Measurements from ENCODE around the gene ARMCX5.

ARMCX5 gene

GRCh38 chrX:102599084-102599950, at the start of gene ARMCX5:
Gene ARMCX5 (plus strand): TSS chrX:102599515. CDS start chrX:102602142, 2,627 bp downstream.
- CTCF ChIA-PET = no interaction called here
- POLR2A ChIA-PET (ENCODE audit: low non-redundant PET) = no interaction called here
- DNase-seq (ENCODE audit: low spot score) = peak; percentile 69
- no peak for TF ChIP-seq CTCF (conservative IDR thresholded peaks at IDR 0.05; ENCODE audit: low read depth)
- peak within 1 kb of the TSS; percentile 66 for H3K27ac ChIP-seq

GRCh38 chrX:102558607-102559006, 40.7 kb upstream of the ARMCX5 start:
- CTCF ChIA-PET = no interaction called here
- no peak for DNase-seq (ENCODE audit: low spot score)
- POLR2A ChIA-PET (ENCODE audit: low non-redundant PET) = no interaction called here
- no peak overlapping the region for H3K27ac ChIP-seq
- TF ChIP-seq CTCF (conservative IDR thresholded peaks at IDR 0.05; ENCODE audit: low read depth) = no peak

GRCh38 chrX:102560423-102561068, 38.8 kb upstream of the ARMCX5 start:
- CTCF ChIA-PET = no interaction called here
- no peak for DNase-seq (ENCODE audit: low spot score)
- TF ChIP-seq CTCF (conservative IDR thresholded peaks at IDR 0.05; ENCODE audit: low read depth) = no peak
- no peak overlapping the region for H3K27ac ChIP-seq
- POLR2A ChIA-PET (ENCODE audit: low non-redundant PET) = no interaction called here

GRCh38 chrX:102580891-102581290, 18.4 kb upstream of the ARMCX5 start:
- DNase-seq (ENCODE audit: low spot score) = no peak
- ChIA-PET POLR2A (ENCODE audit: low non-redundant PET) (no interaction called here), CTCF (no interaction called here)
- no peak overlapping the region for H3K27ac ChIP-seq
- no peak for TF ChIP-seq CTCF (conservative IDR thresholded peaks at IDR 0.05; ENCODE audit: low read depth)

- ChIA-PET CTCF (no interaction called here), POLR2A (ENCODE audit: low non-redundant PET) (no interaction called here)
- no peak for TF ChIP-seq CTCF (conservative IDR thresholded peaks at IDR 0.05; ENCODE audit: low read depth)
- H3K27ac ChIP-seq = no peak overlapping the region
- no peak for DNase-seq (ENCODE audit: low spot score)
Observed at GRCh38 chrX:102593367-102593766, 5.9 kb upstream of the ARMCX5 start.

GRCh38 chrX:102599951-102600579, 750 bp downstream of the ARMCX5 start:
- peak overlapping the region; percentile 66 for H3K27ac ChIP-seq
- DNase-seq (ENCODE audit: low spot score) = no peak
- ChIA-PET CTCF (no interaction called here), POLR2A (ENCODE audit: low non-redundant PET) (no interaction called here)
- TF ChIP-seq CTCF (conservative IDR thresholded peaks at IDR 0.05; ENCODE audit: low read depth) = no peak
